Gastrocnemius medialis (tissue), 4 donors: ENCODE data around the gene FBXL3. TPM values are rescaled to one million over a fixed set of nuclear protein-coding genes. Genes with fewer than 3 reads are reported as not detected.

ENCODE experiments used
- ATAC-seq, 2 donors: fragments of 150-250 bp; one replicate each; pipeline ENCODE4 v1.9.1; 2016
- DNase-seq, 2 donors: peaks; one replicate each; pipeline ENCODE4 v3.0.0-alpha.2; 2019
- H3K27ac ChIP-seq, 4 donors: fragments of 200-600 bp; sonication (generic); 1 replicate in 1 of 4; 2 replicates in 3 of 4; pipeline ENCODE4 v1.5.1; 2016 to 2018; ENCODE audit warnings: mild to moderate bottlenecking in 2 of 4, moderate library complexity in 1 of 4
- H3K27me3 ChIP-seq, 3 donors: fragments of 200-600 bp; sonication (generic) in 2 of 3; 1 replicate in 1 of 3; 2 replicates in 2 of 3; pipeline versions ENCODE4 v1.5.1 to v1.6.0; 2016 to 2019; ENCODE audit warnings: mild to moderate bottlenecking in 1 of 3, moderate library complexity in 1 of 3
- H3K36me3 ChIP-seq, 2 donors: fragments of 200-600 bp; sonication (generic) in 1 of 2; one replicate each; pipeline ENCODE4 v1.5.1; 2017 to 2018
- H3K4me1 ChIP-seq, 2 donors: fragments of 200-600 bp; sonication (generic) in 1 of 2; one replicate each; pipeline ENCODE4 v1.5.1; 2016 to 2017; ENCODE audit warnings: mild to moderate bottlenecking in 2 of 2
- H3K4me3 ChIP-seq, 4 donors: fragments of 200-600 bp; sonication (generic) in 3 of 4; 1 replicate in 1 of 4; 2 replicates in 3 of 4; pipeline ENCODE4 v1.5.1; 2016 to 2019; ENCODE audit warnings: mild to moderate bottlenecking in 2 of 4
- H3K9me3 ChIP-seq, 3 donors: fragments of 200-600 bp; sonication (generic) in 2 of 3; 1 replicate in 1 of 3; 2 replicates in 2 of 3; pipeline ENCODE4 v1.5.1; 2016 to 2019
- CTCF ChIP-seq, 5 experiments: fragments of 450-650 bp in 3 of 5; fragments of 200-600 bp in 2 of 5; sonication (generic) in 2 of 5; IDR thresholded peaks in 4 of 5; conservative IDR thresholded peaks in 1 of 5; 1 replicate in 4 of 5; 2 replicates in 1 of 5; pipeline ENCODE4 v1.5.1; 2016 to 2019; ENCODE audit warnings: antibody characterized with exemption in 5 of 5, mild to moderate bottlenecking in 3 of 5, moderate library complexity in 3 of 5
- POLR2A ChIP-seq, 2 donors: fragments of 450-650 bp; IDR thresholded peaks; one replicate each; pipeline ENCODE4 v1.6.1; 2017; ENCODE audit warnings: antibody characterized with exemption in 2 of 2, mild to moderate bottlenecking in 2 of 2, moderate library complexity in 2 of 2
- in situ Hi-C, 4 donors: fragments of 200-750 bp; cut with MboI; loops; one replicate each; pipeline versions ENCODE4 v1.15.0 to v1.8.0; 2017; ENCODE audit warnings: low sequenced_read_pairs in 4 of 4
- intact Hi-C: fragments of 100-400 bp; cut with DNase I; formaldehyde crosslinking; loops from one replicate; pipeline ENCODE4 v1.15.1; 2023; ENCODE audit warnings: low total_unique reads
- total RNA-seq, 4 donors: library from RNA; depleted of rRNA; stranded (reverse); fragments of >200 nt; gene quantifications; one replicate each; pipeline versions ENCODE4 v1.1.0 to v1.2.3, GENCODE V29; 2016

FBXL3 gene
- total RNA-seq, 4 donors from 2014 or later: 50.6 to 75.6 (median 64.4) TPM

GRCh38 chr13:76955661-76956060 lies 71.3 kb downstream of the FBXL3 start:
- intact Hi-C loops (no loop called here), in situ Hi-C loops (no loop called here)
- Histone ChIP-seq H3K4me1 (no peaks in the 10 kb centered on the region), H3K36me3 (no peaks in the 10 kb centered on the region), H3K27ac (no peak overlapping the region), H3K27me3 (no peaks in the 10 kb centered on the region), H3K9me3 (no peaks in the 10 kb centered on the region), H3K4me3 (no peak overlapping the region)
- DNase-seq (no peak), ATAC-seq (no peak)
- TF ChIP-seq POLR2A (IDR thresholded peaks at IDR 0.05): no peak
- TF ChIP-seq CTCF (IDR thresholded peaks at IDR 0.05 in 4 of 5, conservative IDR thresholded peaks at IDR 0.05 in 1 of 5): no peak

Other genes with a start within 250 kb of the FBXL3 start
- gene KCTD12, start 140.8 kb downstream of the FBXL3 start, total RNA-seq: 10 to 100 TPM; 17.3 to 35.9 (median 27.1) TPM
- not detected for gene ACOD1, start 78.6 kb downstream of the FBXL3 start, total RNA-seq
- gene CLN5, start 35.1 kb downstream of the FBXL3 start, total RNA-seq: 10 to 100 TPM in 1 of 4 donors, 1 to 10 TPM in 3; 4.5 to 10.1 (median 7.1) TPM